Hepatocyte (in vitro differentiated cells): Measurements from ENCODE around the gene C1orf167.

Experiments
- CTCF ChIP-seq: fragments of 200-600 bp; sonication (generic); IDR thresholded peaks from 2 replicates; pipeline ENCODE4 v1.5.1; 2016; ENCODE audit warnings: antibody characterized with exemption, mild to moderate bottlenecking; ENCODE audit not compliant: poor library complexity
- EZH2 ChIP-seq: fragments of 200-600 bp; sonication (generic); IDR thresholded peaks from 2 replicates; pipeline ENCODE4 v1.6.1; 2016; ENCODE audit warnings: antibody characterized with exemption, mild to moderate bottlenecking, borderline replicate concordance
- EZH2phosphoT487 ChIP-seq: fragments of 200-600 bp; sonication (generic); IDR thresholded peaks from one replicate; pipeline ENCODE4 v1.6.1; 2018; ENCODE audit warnings: antibody characterized with exemption, mild to moderate bottlenecking, low read depth, moderate library complexity; ENCODE audit not compliant: unreplicated experiment, severe bottlenecking

DNA sequence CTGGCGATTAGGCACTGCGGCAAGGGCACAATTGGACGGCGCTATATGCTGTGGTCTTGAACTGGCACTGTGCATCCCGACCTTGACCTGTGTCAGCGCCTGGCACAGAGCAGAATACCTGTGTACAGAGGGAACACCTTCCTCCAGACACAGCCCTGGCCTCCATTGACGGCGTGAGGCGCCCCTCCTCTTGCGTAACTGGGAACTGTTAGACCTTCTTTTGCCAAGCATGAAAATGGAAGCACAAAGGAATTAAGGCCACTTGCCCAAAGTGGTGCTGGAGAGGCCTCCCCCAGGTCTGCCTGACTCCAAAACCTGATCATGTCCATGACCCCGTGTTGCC lies 32.9 kb upstream of the C1orf167 start:
- no peak for TF ChIP-seq CTCF
- TF ChIP-seq EZH2 = no peak
- no peak for TF ChIP-seq EZH2phosphoT487
